NCI-H1417 (cell line): Measurements from ENCODE around the gene KIAA1210.
A peak's percentile ranks its signal among the peaks of the same experiment; 100 is the strongest.

Experiments used
- DNase-seq, 3 experiments: peaks; one replicate each; lab custom pipeline; 2025; lab: John Stamatoyannopoulos, UW

Gene KIAA1210

DNA sequence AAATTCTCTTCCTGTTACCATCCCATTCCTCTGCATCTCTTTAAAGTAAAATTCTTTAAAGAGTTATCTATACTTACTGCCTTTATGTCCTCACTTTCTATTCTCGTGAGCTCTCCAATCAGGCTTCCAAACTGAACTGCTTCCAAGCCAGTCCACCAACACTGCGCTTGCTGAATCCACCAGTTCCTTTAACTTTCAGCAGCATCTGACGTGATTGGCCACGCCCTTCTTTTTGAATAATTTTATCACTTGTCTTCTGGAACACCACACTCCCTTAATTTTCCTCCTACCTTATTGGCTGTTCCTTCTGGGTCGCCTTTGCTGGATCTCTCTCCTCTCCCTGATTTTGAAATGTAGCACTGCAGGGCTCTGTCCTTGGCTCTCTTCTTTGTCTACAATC is at the start of gene KIAA1210:
KIAA1210 (minus strand) TSS at position 163 of the 400 bp plus-strand sequence. CDS start 4,170 bp downstream, outside the sequence.
- DNase-seq: no peak

- DNase-seq: no peak
Measured at GRCh38 chrX:119177278-119177677, 49.7 kb upstream of the KIAA1210 start.

GRCh38 chrX:119174900-119175299 is 47.3 kb upstream of the KIAA1210 start:
- no peak for DNase-seq

GRCh38 chrX:119168104-119168503 is 40.5 kb upstream of the KIAA1210 start:
- no peak for DNase-seq

- DNase-seq: no peak
Measured at GRCh38 chrX:119158226-119158625, 30.6 kb upstream of the KIAA1210 start.

DNA sequence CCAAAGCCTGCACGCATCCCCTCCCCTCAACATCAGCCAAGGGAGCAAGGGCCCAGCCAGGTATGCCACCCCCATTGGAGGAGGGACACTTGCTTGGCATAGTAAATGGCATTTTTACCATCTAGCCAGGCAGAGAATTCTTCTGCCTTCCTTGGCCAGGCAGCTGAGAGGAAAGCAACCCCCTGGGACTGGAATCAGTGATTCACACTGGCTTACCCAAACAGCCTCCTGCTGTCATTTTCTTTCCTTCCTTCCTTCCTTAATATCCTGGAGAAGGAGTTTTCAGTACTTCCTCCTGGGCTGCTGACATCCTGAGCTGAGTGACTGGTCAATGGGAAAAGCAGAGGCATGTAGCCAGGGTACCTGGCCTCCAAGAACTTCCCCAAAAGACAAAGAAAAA is 28.6 kb upstream of the KIAA1210 start:
- DNase-seq: no peak

GRCh38 chrX:119155416-119156035 is 27.9 kb upstream of the KIAA1210 start:
- DNase-seq: no peak

DNA sequence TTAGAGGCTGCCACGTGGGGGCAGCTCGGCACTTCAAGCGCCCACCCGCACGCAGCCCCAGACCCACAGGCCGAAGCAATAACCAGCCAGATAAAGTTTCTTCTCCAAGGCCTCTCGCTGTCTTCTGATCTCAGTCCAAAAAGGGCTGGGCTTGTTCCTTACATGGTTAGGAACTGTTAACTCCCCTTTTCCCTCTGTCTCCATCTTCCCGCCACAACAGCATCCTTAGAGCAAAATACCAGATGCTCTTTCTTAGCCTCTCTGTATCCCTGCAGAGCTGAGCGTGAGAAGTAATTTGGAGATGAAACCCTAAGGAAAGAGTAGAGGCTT is 23.4 kb upstream of the KIAA1210 start:
- DNase-seq: no peak

GRCh38 chrX:119150163-119151050 is 22.8 kb upstream of the KIAA1210 start:
- no peak for DNase-seq

- DNase-seq: no peak
Measured at GRCh38 chrX:119147486-119147885, 19.9 kb upstream of the KIAA1210 start.

DNA sequence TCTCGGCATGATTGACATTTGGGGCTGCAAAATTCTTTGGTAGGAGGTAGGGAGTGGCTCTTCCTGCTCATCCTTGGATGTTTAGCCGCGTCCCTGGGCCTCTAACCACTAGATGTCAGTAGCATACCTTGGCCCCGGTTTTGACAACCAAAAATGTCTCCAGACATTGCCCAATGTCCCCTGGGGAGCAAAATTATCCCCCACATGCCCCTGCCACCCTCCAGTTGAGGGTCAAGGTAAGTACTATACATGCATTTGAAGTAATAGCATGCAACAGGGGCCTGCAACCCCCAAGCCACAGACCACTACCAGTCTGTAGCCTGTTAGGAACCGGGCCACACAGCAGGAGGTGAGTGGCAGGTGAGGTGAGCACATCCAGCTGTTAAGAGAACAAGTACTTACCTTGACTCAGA is 17.6 kb upstream of the KIAA1210 start:
- DNase-seq: peak in 2 of 3 experiments; percentile 3 to 16

DNA sequence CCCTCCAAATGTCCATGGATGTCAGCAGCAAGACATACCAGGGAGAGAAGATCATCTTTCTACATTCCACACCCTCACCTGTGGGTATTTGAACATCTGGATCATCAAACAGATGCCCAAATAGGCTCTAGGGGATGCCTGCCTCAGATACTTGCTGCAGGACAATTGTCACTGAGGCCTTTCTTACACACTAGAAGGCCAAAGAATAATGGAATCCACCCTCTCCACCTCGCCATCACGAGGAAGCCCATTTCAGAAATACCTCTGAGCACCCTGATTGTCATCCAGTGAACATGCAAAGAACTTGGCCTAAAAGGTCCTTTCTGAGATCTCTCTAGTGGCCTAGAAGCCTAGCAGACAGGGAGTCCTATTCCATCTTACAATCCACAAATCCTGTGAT is 6.9 kb upstream of the KIAA1210 start:
- DNase-seq: no peak

DNA sequence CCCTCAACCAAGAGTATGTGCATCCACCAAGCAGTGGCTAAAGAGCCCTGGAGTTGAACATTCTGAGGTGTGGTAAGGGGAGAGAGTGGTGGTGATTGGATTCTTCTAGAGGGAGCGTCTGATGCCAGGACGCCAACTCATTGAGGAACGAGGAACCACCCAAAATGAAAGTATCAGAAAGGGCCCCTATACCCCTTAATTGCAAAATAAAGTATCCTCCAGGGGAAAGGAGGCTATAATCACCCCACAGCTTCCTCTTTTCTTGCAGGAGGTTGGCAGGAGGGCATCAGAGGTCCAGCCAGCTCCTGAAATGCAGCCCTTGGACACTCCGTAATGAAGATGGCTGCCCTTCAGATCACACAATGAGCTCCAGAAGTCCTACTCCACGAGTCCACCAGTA is 5.3 kb upstream of the KIAA1210 start:
- DNase-seq: no peak

DNA sequence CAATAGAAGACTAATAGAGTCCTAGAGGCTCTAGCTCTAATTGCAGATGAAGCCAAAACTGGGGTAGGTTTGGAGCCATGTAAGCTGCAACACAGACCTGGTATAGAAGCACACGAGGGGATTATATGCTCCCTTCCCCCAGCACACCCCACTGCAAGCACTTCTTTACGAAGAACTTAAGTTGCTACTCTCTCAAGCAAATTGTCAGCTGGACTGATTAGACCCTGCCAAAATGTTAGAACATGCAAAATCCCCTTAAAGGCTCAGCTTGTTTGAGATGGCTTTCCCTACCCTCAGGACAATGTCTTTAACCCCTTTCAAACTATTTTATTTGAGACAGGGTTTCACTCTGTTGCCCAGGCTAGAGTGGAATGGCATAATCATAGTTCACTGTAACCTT is 4.7 kb upstream of the KIAA1210 start:
- DNase-seq: no peak

- DNase-seq: no peak
Measured at GRCh38 chrX:119130911-119131310, 3.3 kb upstream of the KIAA1210 start.

DNA sequence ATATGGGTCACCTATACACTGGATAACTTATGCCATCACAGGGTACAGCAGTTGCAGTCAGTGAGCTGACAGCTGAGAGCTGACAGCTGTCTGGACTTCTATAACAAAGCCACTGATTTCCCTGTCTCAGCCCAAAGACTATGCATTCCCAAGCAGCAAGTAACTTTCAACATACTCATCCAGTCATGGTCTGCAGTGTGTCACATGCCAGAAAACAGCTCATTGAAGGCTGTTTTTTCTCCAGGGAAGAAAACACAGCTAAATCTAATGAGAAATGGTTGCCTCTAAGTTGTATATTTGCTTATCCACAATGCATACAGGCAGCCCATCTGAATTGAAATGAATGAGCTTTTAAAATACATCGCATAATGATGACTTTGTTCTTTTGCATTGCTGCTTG is 6.3 kb downstream of the KIAA1210 start:
- no peak for DNase-seq

GRCh38 chrX:119118780-119119395 is 8.7 kb downstream of the KIAA1210 start:
- peak in 1 of 3 experiments; percentile 51 for DNase-seq

DNA sequence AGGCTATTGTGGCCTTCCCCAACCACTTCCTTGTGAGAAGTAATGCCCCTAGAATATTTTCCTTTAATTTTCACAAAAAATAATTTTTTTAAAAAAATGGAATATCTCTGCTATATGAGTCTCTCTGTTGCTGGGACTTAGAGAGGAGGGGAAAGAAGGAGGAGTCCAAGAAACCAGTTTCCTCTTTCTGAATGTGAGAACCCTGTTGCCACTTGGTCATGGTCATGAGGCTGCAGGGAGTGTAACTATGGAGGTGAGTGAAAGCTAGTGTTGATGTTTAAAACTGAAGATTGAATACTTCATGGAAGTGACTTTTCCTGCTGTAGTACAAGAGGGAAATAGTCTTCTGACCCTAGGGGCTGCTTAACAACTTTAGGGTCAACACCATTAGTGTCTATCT is 20.4 kb downstream of the KIAA1210 start:
- DNase-seq: no peak

DNA sequence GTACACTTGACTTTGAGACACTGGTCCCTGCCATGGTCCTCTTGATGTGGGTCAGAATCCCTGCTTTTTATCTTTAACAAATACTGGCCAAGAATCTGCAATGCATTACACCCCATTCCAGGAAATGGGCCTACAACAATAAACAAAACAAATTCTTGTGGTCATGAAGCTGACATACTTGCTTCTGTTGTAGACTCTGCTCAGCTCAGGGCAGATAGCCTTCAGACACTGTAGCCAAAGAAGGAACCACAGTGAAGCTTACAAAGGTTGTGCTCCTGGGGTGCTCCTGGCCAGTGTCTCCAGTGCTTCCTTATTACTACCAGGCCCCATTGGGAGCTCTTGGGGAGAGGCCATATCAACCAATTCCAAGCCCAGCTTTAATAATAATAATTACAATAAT is 21.8 kb downstream of the KIAA1210 start:
- DNase-seq: no peak

GRCh38 chrX:119101168-119101567 is 26.4 kb downstream of the KIAA1210 start:
- no peak for DNase-seq

- no peak for DNase-seq
Measured at GRCh38 chrX:119095936-119096335, 31.7 kb downstream of the KIAA1210 start.

DNA sequence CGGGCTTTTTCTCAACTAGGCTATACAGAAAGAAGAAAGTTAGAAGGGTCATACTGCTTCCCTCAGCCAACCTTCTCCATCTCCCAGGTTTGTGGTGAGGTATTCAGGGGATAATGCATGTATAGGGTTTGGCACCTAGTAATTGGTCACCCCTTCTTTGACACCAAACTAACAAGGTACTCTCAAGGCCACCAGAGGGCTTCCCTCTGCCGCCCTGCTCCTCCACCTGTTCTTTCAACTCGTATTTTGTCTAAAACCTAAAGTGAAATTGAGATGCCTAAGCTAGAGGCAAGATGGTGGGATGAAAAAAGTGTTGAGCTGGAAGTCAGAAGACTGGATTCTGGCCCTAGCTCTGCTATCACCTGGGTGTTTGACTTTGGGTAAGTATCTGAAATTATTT is 32.8 kb downstream of the KIAA1210 start:
- DNase-seq: no peak
